Measurements from ENCODE around the gene CDKN2B. TPM values are rescaled to one million over a fixed set of nuclear protein-coding genes. Genes with fewer than 3 reads are reported as not detected.

The CDKN2B gene
- total RNA-seq, 4 donors from 2014 or later = 37.6 to 83.2 (median 55.0) TPM

DNA sequence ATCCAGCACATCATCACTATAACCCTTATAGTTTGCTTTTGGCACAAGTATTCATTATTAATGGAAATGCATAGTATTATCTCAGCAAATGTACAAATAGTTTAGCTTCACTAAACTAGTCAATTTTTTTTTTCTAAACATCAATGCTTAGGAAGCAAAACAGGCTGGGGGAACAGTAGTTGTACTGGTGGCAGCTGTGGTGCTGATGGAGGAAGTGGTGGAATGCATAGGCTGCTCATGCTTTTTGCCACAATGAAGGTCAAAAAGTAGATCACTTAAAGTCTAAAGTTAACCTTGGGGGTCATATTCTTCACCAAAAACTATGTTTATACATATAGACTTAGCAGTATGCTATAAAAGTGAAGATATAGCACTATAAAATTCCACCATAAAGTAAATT, 36.3 kb upstream of the CDKN2B start:
- TF ChIP-seq, protein P1, sequence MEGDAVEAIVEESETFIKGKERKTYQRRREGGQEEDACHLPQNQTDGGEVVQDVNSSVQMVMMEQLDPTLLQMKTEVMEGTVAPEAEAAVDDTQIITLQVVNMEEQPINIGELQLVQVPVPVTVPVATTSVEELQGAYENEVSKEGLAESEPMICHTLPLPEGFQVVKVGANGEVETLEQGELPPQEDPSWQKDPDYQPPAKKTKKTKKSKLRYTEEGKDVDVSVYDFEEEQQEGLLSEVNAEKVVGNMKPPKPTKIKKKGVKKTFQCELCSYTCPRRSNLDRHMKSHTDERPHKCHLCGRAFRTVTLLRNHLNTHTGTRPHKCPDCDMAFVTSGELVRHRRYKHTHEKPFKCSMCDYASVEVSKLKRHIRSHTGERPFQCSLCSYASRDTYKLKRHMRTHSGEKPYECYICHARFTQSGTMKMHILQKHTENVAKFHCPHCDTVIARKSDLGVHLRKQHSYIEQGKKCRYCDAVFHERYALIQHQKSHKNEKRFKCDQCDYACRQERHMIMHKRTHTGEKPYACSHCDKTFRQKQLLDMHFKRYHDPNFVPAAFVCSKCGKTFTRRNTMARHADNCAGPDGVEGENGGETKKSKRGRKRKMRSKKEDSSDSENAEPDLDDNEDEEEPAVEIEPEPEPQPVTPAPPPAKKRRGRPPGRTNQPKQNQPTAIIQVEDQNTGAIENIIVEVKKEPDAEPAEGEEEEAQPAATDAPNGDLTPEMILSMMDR (IDR thresholded peaks at IDR 0.05) = no peak
- no peak for TF ChIP-seq POLR2A (IDR thresholded peaks at IDR 0.05)
- DNase-seq (ENCODE audit: low spot score in 2 of 2) = no peak
- intact Hi-C loops (cut with DNase I; ENCODE audit: low total_unique reads) = no loop called here
- no peak overlapping the region for H3K4me3 ChIP-seq (ENCODE audit: low read depth, poor library complexity, severe bottlenecking)

DNA sequence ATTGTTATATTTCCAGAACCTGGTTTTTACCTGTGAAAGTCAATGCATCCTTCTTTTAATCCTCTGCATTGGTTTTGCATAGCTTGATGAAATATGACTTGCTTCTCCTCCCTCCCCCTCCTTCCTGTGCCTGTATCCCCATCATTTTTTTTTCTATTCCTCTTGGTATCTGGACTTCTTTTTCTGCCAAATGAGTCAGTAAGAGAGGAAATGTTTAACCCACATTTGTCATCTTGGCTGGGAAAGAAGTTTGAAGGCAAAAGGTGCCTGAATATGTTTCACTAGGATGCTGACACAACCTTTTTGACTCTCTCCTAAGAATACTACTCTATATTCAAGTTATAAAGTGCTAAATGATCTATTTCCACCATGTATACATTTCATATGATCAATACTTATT, 35.5 kb upstream of the CDKN2B start:
- intact Hi-C loops (cut with DNase I; ENCODE audit: low total_unique reads) = no loop called here
- no peak for DNase-seq (ENCODE audit: low spot score in 2 of 2)
- H3K4me3 ChIP-seq (ENCODE audit: low read depth, poor library complexity, severe bottlenecking) = no peak overlapping the region
- TF ChIP-seq, protein P1 (IDR thresholded peaks at IDR 0.05) = no peak
- TF ChIP-seq POLR2A (IDR thresholded peaks at IDR 0.05) = no peak

DNA sequence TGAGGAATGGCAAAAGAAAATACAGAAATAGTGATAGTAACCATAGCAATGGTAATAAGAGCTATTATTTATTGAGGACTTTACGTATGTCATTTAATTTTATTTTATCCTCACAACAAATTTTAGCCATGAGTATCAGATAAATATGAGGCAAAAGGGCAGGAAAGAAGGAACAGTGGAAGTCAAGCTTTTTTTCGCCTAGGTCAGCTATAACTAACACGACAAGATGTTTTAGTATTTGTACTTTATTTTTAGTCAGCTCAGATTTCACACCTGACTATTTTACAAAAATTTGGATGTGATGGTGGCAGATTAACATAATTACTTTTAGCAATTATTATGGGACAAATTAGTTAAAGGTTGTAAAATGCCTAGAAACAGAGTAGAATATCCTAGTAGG, 34.8 kb upstream of the CDKN2B start:
- H3K4me3 ChIP-seq (ENCODE audit: low read depth, poor library complexity, severe bottlenecking) = no peak overlapping the region
- WGBS, 2 donors = 50 to 51% methylated on average over 3 of the region's 3 CpGs
- intact Hi-C loops (cut with DNase I; ENCODE audit: low total_unique reads) = no loop called here
- no peak for DNase-seq (ENCODE audit: low spot score in 2 of 2)
- TF ChIP-seq POLR2A (IDR thresholded peaks at IDR 0.05) = no peak
- TF ChIP-seq, protein P1 (IDR thresholded peaks at IDR 0.05) = no peak

DNA sequence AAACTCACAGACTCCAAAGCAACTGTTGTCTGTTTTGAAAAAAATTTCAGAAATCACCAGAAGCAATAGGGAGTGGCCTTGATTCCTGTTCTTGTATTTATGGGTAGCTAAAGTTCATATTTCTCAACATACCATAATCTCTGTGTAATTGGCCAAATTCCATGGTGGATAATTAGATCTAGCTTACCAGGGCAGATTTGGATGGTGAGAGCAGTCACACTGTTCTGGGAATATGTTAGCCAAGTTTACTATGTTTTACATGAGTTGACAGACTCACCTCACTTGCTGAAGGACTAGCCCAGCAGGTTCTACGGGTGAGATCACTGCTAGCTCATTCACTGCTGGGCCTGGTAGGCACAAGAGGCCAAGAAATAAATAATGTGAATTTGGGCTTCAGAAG, 32.7 kb upstream of the CDKN2B start:
- no peak overlapping the region for H3K4me3 ChIP-seq (ENCODE audit: low read depth, poor library complexity, severe bottlenecking)
- 30 to 50% methylated on average over 1 of the region's 1 CpG for WGBS, 2 donors
- no peak for TF ChIP-seq POLR2A (IDR thresholded peaks at IDR 0.05)
- TF ChIP-seq, protein P1 (IDR thresholded peaks at IDR 0.05) = no peak
- peak in 1 of 2 donors; percentile 71 for DNase-seq (ENCODE audit: low spot score in 2 of 2)
- intact Hi-C loops (cut with DNase I; ENCODE audit: low total_unique reads) = no loop called here

DNA sequence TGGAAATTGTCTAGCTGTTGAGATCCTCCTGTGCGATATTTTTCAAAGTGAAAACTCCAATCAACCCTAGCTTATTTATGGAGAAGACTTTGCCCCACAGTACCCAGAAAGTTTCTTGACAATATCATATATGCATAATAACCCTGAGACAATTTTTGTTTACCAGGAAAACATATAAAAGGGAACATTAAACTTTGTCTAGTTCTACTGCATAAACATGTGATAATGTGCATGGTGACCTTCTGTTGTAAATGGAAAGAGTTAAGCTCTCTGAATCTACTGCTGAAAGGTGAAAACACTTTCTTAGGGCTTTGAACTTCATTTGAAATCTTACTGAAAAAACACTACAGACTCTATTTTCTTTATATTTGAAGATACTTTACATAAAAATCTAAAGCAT, 32.2 kb upstream of the CDKN2B start:
- DNase-seq (ENCODE audit: low spot score in 2 of 2) = no peak
- 98 to 100% methylated on average over 1 of the region's 1 CpG for WGBS, 2 donors
- intact Hi-C loops (cut with DNase I; ENCODE audit: low total_unique reads) = no loop called here
- H3K4me3 ChIP-seq (ENCODE audit: low read depth, poor library complexity, severe bottlenecking) = no peak overlapping the region
- TF ChIP-seq, protein P1 (IDR thresholded peaks at IDR 0.05) = no peak
- TF ChIP-seq POLR2A (IDR thresholded peaks at IDR 0.05) = no peak

DNA sequence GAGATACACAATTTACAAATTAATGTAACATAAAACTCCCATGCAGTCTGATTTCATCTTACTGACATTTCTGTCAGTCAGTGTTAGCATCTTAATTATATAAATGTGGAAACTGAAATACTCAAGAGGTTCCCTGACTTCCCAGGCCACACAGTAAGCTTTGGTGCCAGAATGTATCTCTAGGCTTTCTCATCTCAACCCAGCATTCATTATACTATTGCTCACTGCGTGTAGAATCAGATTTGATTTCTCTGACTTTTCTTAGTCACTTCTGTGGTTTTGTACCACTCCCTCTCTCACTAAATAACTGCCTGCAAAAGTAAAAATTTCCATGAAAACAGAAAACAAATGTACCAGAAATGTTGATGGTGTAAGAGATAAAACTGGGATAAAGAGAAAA, 31.7 kb upstream of the CDKN2B start:
- TF ChIP-seq, protein P1 (IDR thresholded peaks at IDR 0.05) = no peak
- no peak for TF ChIP-seq POLR2A (IDR thresholded peaks at IDR 0.05)
- WGBS, 2 donors = 37 to 38% methylated on average over 1 of the region's 1 CpG
- intact Hi-C loops (cut with DNase I; ENCODE audit: low total_unique reads) = no loop called here

More for the DNA sequence above, 31.7 kb upstream of the CDKN2B start:
- H3K4me3 ChIP-seq (ENCODE audit: low read depth, poor library complexity, severe bottlenecking) = no peak overlapping the region
- DNase-seq (ENCODE audit: low spot score in 2 of 2) = no peak
